NB4 (cell line): ENCODE measurements around the gene RUNX3.
"Not testable (repeated sequence)": the region's sequence is repeated elsewhere in the genome, so short reads cannot be mapped to it uniquely, and the experiment has no call there.

Source experiments
- DNase-seq: peaks from one replicate; pipeline ENCODE4 v3.0.0; 2010; ENCODE audit warnings: low read depth
- H3K4me3 ChIP-seq: one replicate; pipeline ENCODE4 v1.5.1; 2011; ENCODE audit warnings: mild to moderate bottlenecking, low read depth, low read length, moderate library complexity
- MAX ChIP-seq: IDR thresholded peaks from 2 replicates; pipeline ENCODE4 v1.6.1; 2011; ENCODE audit warnings: low read depth, low read length
- MYC ChIP-seq: IDR thresholded peaks from 2 replicates; pipeline ENCODE4 v1.6.1; 2011; ENCODE audit warnings: low read depth, low read length
- POLR2A ChIP-seq: IDR thresholded peaks from 2 replicates; pipeline ENCODE4 v1.6.1; 2011; ENCODE audit warnings: mild to moderate bottlenecking; ENCODE audit not compliant: insufficient read length; ENCODE audit errors: extremely low read depth
- TF ChIP-seq, protein P1 (sequence below): IDR thresholded peaks from one replicate; pipeline ENCODE4 v1.5.1; 2012; ENCODE audit warnings: low read depth, low read length

Gene RUNX3

GRCh38 chr1:24930260-24931145, at the start of gene RUNX3:
TSS of gene RUNX3 (minus strand) at chr1:24930276. CDS start at chr1:24929868, 408 bp downstream.
- peak within 1 kb of the TSS; percentile 80 for H3K4me3 ChIP-seq
- TF ChIP-seq POLR2A = peak; percentile 70
- TF ChIP-seq, protein P1, sequence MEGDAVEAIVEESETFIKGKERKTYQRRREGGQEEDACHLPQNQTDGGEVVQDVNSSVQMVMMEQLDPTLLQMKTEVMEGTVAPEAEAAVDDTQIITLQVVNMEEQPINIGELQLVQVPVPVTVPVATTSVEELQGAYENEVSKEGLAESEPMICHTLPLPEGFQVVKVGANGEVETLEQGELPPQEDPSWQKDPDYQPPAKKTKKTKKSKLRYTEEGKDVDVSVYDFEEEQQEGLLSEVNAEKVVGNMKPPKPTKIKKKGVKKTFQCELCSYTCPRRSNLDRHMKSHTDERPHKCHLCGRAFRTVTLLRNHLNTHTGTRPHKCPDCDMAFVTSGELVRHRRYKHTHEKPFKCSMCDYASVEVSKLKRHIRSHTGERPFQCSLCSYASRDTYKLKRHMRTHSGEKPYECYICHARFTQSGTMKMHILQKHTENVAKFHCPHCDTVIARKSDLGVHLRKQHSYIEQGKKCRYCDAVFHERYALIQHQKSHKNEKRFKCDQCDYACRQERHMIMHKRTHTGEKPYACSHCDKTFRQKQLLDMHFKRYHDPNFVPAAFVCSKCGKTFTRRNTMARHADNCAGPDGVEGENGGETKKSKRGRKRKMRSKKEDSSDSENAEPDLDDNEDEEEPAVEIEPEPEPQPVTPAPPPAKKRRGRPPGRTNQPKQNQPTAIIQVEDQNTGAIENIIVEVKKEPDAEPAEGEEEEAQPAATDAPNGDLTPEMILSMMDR = no peak
- peak; percentile 50; the same call in 1 of the 2 replicates for TF ChIP-seq MYC
- TF ChIP-seq MAX = peak; percentile 55
- DNase-seq = peak; percentile 95

- DNase-seq, H3K4me3 ChIP-seq: not testable (repeated sequence)
These were observed 49.2 kb upstream of the RUNX3 start for GRCh38 chr1:24979232-24979631.

DNA sequence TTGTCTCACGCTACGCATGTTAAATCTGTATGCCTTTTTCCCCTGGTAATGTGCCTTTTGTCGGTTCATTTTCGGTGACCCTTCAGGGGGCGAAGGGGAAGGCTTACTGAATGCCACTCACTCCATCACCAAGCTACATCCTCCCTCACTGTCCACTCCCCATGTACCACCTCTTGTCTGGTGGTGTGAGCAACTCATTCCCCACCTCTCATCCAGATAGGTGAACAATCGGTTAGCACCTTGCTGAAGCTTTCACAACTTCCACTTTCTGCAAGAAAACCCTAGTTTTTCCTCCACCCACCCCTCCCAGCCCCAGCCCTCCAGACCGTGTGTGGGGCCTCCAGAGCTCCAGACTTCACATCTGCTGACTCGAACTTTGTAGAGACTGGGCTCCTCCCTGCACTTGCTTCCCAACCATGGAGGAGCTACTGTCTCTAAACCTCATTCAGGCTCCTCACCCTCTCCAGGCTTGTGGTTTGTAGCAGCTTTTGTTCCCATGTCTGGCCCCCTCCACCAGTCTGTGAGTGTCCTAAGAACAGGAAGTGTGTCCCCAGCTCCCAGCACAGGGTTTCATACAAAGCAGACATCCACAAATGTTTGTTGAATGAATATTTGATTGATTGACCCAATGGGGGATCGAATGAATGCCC, 48.4 kb upstream of the RUNX3 start:
- DNase-seq = peak; percentile 84
- TF ChIP-seq MYC (peak; percentile 22; the same call in 1 of the 2 replicates), POLR2A (no peak), MAX (0 out of 2 replicates have a peak, but pooled peaks have one; percentile 3)
- TF ChIP-seq, protein P1 = no peak
- peak overlapping the region; percentile 12 for H3K4me3 ChIP-seq

DNA sequence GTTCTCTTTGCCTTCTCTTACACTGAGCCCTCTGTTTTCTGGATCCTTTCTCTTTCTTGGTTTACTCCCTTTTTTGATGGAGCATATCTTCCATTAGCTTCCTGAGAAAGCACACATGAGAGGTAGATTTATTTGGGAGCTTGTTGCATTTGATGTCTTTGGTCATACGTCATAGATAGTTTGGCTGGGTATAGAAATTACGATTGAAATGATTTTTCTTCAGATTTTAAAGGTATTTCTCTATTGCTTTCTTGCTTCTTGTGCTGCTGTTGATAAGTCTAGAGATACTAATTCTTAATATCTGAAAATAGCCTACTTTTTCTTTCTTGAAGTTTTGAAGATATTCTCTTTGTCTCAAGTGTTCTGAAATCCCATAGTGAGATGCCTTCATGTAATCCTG, 45.3 kb upstream of the RUNX3 start:
- no peak for TF ChIP-seq POLR2A
- no peak for TF ChIP-seq MYC
- no peak for TF ChIP-seq MAX
- TF ChIP-seq, protein P1 = no peak
- H3K4me3 ChIP-seq = no peak overlapping the region
- no peak for DNase-seq

DNA sequence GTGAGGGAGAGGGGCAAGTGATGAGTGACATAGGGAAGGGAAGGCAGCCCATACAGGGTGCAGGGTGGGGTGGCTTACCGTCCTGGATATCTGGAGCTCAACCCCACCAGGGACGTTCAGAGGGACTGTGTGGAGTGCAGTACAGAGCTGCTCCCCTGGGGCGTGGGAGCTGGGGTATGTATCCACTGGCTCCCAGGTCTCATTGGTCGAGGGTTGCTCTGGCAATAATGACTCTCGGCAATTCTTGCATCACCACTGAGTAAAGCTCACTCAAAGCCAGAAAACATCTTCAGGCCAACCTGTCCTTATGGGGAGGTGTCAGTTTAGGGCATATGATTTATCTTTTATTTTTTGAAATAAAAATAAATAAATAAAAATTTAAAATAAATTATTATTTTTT, 43.2 kb upstream of the RUNX3 start:
- TF ChIP-seq POLR2A = no peak
- TF ChIP-seq, protein P1 = no peak
- TF ChIP-seq MAX = no peak
- no peak overlapping the region for H3K4me3 ChIP-seq
- DNase-seq = peak; percentile 53

- DNase-seq = no peak
- no peak overlapping the region for H3K4me3 ChIP-seq
- TF ChIP-seq, protein P1 = no peak
- TF ChIP-seq MYC (no peak), MAX (no peak), POLR2A (no peak)
These were observed 42.8 kb upstream of the RUNX3 start for GRCh38 chr1:24972915-24973242.
